Chondrocyte (in vitro differentiated cells): ENCODE data around the gene NHEJ1. TPM values are rescaled to one million over a fixed set of nuclear protein-coding genes. Genes with fewer than 3 reads are reported as not detected.

ENCODE experiments used
- DNase-seq: peaks from one replicate; pipeline ENCODE4 v3.0.0; 2021; ENCODE audit warnings: mixed read lengths, low spot score
- H3K27ac Mint-ChIP-seq: one replicate; pipeline ENCODE4 v1.8.0; 2021; ENCODE audit warnings: mild to moderate bottlenecking, moderate library complexity, mixed read lengths; ENCODE audit not compliant: unreplicated experiment
- H3K27me3 Mint-ChIP-seq: 2 replicates; pipeline ENCODE4 v1.8.0; 2021; ENCODE audit warnings: low read depth, mixed read lengths
- H3K36me3 Mint-ChIP-seq: 2 replicates; pipeline ENCODE4 v1.8.0; 2021; ENCODE audit warnings: low read depth, mixed read lengths
- H3K4me1 Mint-ChIP-seq: 2 replicates; pipeline ENCODE4 v1.8.0; 2021; ENCODE audit warnings: low read depth, mild to moderate bottlenecking, mixed read lengths
- H3K4me3 Mint-ChIP-seq: one replicate; pipeline ENCODE4 v1.8.0; 2021; ENCODE audit warnings: mild to moderate bottlenecking, moderate library complexity, mixed read lengths; ENCODE audit not compliant: unreplicated experiment
- H3K9me3 Mint-ChIP-seq: 2 replicates; pipeline ENCODE4 v1.8.0; 2021; ENCODE audit warnings: low read depth, mixed read lengths
- total RNA-seq: library from RNA; stranded (reverse); gene quantifications from 3 replicates; pipeline ENCODE4 v1.2.1, GENCODE V29; 2021
- TF ChIP-seq, protein P1 (sequence below): fragments of 200-600 bp; sonication (generic); IDR thresholded peaks from 2 replicates; pipeline ENCODE4 v1.5.0; 2021; ENCODE audit warnings: antibody characterized with exemption, mild to moderate bottlenecking, moderate library complexity

Gene NHEJ1
- total RNA-seq, 1 donor from 2014 or later: 13.3 TPM

GRCh38 chr2:219120082-219120481, 40.5 kb downstream of the NHEJ1 start:
- no peak overlapping the region for H3K4me3 Mint-ChIP-seq
- no peaks in the 10 kb centered on the region for H3K9me3 Mint-ChIP-seq
- H3K27ac Mint-ChIP-seq: no peak overlapping the region
- no peak for DNase-seq
- H3K36me3 Mint-ChIP-seq: no peaks in the 10 kb centered on the region
- no peaks in the 10 kb centered on the region for H3K27me3 Mint-ChIP-seq
- TF ChIP-seq, protein P1, sequence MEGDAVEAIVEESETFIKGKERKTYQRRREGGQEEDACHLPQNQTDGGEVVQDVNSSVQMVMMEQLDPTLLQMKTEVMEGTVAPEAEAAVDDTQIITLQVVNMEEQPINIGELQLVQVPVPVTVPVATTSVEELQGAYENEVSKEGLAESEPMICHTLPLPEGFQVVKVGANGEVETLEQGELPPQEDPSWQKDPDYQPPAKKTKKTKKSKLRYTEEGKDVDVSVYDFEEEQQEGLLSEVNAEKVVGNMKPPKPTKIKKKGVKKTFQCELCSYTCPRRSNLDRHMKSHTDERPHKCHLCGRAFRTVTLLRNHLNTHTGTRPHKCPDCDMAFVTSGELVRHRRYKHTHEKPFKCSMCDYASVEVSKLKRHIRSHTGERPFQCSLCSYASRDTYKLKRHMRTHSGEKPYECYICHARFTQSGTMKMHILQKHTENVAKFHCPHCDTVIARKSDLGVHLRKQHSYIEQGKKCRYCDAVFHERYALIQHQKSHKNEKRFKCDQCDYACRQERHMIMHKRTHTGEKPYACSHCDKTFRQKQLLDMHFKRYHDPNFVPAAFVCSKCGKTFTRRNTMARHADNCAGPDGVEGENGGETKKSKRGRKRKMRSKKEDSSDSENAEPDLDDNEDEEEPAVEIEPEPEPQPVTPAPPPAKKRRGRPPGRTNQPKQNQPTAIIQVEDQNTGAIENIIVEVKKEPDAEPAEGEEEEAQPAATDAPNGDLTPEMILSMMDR: no peak
- H3K4me1 Mint-ChIP-seq: peaks cover 14% of the 10 kb centered on the region

DNA sequence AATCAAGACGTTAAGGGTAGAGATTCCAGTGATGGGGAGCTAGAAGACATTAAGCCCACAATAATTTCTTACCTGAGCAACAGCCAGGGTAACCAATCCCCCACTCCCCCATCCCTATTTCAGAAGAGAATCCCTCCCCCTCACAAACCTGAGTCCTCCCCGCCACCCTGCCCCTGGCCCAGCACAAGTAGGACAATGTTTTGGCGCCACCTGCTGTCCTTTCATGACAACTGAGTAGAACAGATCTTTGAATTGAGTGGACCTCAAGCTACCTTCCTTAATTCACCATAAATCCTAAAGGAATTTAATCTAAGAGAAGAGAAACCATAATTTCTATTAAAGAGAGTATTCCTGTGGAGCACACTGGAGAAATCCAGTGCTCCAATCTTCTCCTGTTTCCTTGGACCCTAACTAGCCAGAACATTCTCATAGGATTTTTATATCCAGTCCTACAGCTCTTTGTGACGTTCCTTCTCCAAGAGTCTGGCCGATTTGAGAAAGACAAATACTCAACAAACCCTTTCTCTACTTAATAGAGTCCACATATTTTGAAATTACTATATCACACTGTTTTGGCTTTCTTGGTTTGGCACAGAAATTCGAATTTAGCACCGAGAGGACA, 41.1 kb downstream of the NHEJ1 start:
- no peak overlapping the region for H3K4me3 Mint-ChIP-seq
- no peak for DNase-seq
- no peaks in the 10 kb centered on the region for H3K9me3 Mint-ChIP-seq
- H3K27ac Mint-ChIP-seq: no peak overlapping the region
- peaks cover 8% of the 10 kb centered on the region for H3K4me1 Mint-ChIP-seq
- H3K27me3 Mint-ChIP-seq: no peaks in the 10 kb centered on the region
- TF ChIP-seq, protein P1: peak; percentile 91
- no peaks in the 10 kb centered on the region for H3K36me3 Mint-ChIP-seq

DNA sequence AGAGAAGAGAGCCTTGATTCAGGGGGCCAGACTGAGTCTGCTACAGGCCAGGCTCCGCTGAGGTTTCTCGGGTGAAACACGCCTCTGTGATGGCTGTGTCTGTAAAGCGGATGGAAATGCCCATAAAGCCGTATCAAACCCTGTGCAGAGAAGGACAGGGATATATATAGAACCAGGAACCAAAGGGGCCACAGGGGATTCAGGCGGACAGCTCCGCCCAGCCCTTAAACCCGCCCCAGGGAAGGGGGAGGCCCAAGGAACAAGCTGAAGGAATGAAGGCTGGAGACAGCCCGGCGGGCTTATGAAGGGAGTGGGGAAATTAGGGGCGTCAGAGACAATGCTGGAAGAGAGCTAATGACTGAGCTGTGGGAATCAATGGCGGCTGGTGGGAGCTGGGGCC, 42.1 kb downstream of the NHEJ1 start:
- H3K36me3 Mint-ChIP-seq: no peaks in the 10 kb centered on the region
- no peaks in the 10 kb centered on the region for H3K27me3 Mint-ChIP-seq
- no peak overlapping the region for H3K4me3 Mint-ChIP-seq
- no peak for DNase-seq
- H3K9me3 Mint-ChIP-seq: no peaks in the 10 kb centered on the region
- TF ChIP-seq, protein P1: no peak
- no peaks in the 10 kb centered on the region for H3K4me1 Mint-ChIP-seq
- H3K27ac Mint-ChIP-seq: no peak overlapping the region

DNA sequence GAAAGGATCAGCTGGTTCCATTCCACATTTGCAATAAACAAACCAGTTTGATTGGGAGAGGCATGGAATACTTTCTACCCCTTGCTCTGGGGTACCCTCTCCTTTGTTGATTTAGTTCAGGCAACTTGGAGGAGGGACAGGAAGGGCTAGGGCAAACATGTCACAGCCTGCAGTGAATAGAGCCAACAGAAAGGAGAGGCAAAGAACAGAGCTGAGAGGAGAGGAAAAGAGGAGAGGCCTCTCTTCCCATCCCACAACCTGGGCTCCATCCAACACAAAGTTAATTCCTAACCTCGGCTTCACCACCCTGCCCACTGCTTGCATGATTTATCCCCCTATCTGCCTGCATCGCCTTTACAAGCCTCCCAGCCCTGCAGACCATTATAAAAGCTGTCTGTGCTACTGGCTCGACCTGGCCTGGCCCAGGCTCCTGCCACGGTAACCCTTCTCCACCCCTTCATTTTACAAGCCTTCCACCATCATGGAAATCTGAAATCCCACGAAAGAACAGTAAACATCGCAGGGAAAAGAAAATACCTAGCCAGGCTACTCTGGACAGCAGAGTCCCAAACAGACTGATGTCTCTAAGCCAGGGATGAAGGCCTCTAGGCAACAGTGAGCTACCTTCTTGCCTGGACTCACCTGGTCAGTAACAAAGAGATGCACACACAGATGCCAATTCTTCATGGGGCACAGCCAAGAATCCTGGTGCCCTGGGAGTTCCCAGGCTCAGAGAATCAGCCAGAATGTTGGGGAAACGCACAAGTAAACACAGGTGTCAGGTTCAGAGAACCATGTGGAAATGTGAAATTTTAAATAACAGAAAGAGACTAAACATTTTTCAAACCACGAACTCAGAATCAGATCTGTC, 43.6 kb downstream of the NHEJ1 start:
- Mint-ChIP-seq H3K9me3 (no peaks in the 10 kb centered on the region), H3K27ac (no peak overlapping the region), H3K4me3 (no peak overlapping the region), H3K4me1 (no peaks in the 10 kb centered on the region), H3K36me3 (no peaks in the 10 kb centered on the region), H3K27me3 (no peaks in the 10 kb centered on the region)
- TF ChIP-seq, protein P1: no peak
- no peak for DNase-seq

DNA sequence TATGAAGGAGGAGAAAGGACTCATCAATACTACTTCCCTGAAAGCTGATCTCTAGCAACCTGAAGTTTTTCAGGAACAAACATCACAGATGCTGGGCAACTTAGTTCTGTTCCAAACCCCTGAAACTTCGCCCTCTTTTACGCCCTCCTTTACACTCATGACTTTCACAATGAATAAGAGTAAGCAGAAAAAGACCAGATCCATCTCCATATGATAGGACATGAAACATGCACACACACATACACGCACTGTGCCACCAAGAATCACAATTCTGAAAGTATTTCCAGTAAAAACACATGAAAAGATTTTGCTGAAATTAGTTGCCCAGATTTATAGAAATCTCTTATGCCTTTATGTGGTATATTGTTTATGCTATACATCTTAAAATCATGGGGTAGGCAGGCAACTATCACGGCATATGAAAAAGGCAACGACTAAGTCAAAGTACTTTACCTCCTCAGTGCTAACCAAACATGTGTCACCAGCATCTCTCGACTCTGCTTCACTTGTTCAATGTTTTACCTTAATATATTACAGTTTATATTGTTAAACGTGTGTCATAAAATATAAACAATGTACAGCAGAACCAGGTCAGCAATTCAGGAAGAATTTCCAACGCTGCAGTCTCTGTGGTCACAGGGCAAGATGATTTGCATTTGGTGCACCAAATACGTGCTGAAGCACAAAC, 47.8 kb downstream of the NHEJ1 start:
- Mint-ChIP-seq H3K4me1 (no peaks in the 10 kb centered on the region), H3K36me3 (peaks cover 6% of the 10 kb centered on the region), H3K4me3 (no peak overlapping the region), H3K27ac (no peak overlapping the region), H3K27me3 (no peaks in the 10 kb centered on the region), H3K9me3 (no peaks in the 10 kb centered on the region)
- no peak for DNase-seq
- TF ChIP-seq, protein P1: no peak
